ENCODE results near the gene FREM3. TPM values are rescaled to one million over a fixed set of nuclear protein-coding genes. Genes with fewer than 3 reads are reported as not detected.
A peak's percentile ranks its signal among the peaks of the same experiment; 100 is the strongest.

FREM3 gene
- polyA plus RNA-seq, 1 of the 3 experiments (the other 2 are of a cell fraction): 0.03 TPM

GRCh38 chr4:143633833-143634232, 66.6 kb downstream of the FREM3 start:
- Histone ChIP-seq H3K36me3 (replicated peaks in 1 of 2; ENCODE audit: control insufficient read depth in 1 of 2, insufficient read depth in 2 of 2, low read length in 1 of 2) (no peaks in the 10 kb centered on the region), H3K27me3 (ENCODE audit: insufficient read depth) (no peaks in the 10 kb centered on the region), H3F3A (replicated peaks; ENCODE audit: insufficient read depth) (no peaks in the 10 kb centered on the region), H3K79me2 (ENCODE audit: insufficient read depth) (no peaks in the 10 kb centered on the region), H3K9ac (no peak overlapping the region), H3K9me3 (no peaks in the 10 kb centered on the region), H3K4me3 (ENCODE audit: low read depth in 2 of 2, low read length in 1 of 2) (no peak overlapping the region), H3K4me1 (ENCODE audit: control insufficient read depth in 1 of 2, insufficient read depth in 2 of 2, low read depth in 1 of 2, low read length in 1 of 2) (no peaks in the 10 kb centered on the region), H4K20me1 (ENCODE audit: insufficient read depth) (no peaks in the 10 kb centered on the region), H3K27ac (ENCODE audit: low read depth in 2 of 2, low read length in 1 of 2) (no peak overlapping the region), H3K9me2 (no peaks in the 10 kb centered on the region), H2AFZ (ENCODE audit: low read depth) (no peak overlapping the region), H3K4me2 (no peak overlapping the region)
- DNase-seq: no peak
- TF ChIP-seq CTCF (IDR thresholded peaks at IDR 0.05) (no peak), EZH2phosphoT487 (IDR thresholded peaks at IDR 0.05; ENCODE audit: borderline replicate concordance, low read depth) (no peak), FOXM1 (IDR thresholded peaks at IDR 0.05; ENCODE audit: low read depth) (no peak)
- POLR2A ChIA-PET: no interaction called here
- CTCF ChIA-PET: no interaction called here

GRCh38 chr4:143626134-143626911, 74.2 kb downstream of the FREM3 start:
- H3F3A ChIP-seq (replicated peaks; ENCODE audit: insufficient read depth): no peaks in the 10 kb centered on the region
- H3K36me3 ChIP-seq (replicated peaks in 1 of 2; ENCODE audit: control insufficient read depth in 1 of 2, insufficient read depth in 2 of 2, low read length in 1 of 2): no peaks in the 10 kb centered on the region
- no peak overlapping the region for H3K9ac ChIP-seq
- TF ChIP-seq NFIC (IDR thresholded peaks at IDR 0.05; ENCODE audit: borderline replicate concordance): peak; percentile 26; the same call in 1 of the 2 replicates
- TF ChIP-seq RCOR1 (IDR thresholded peaks at IDR 0.05; ENCODE audit: low read length): no peak
- TF ChIP-seq MEF2A (IDR thresholded peaks at IDR 0.05; ENCODE audit: borderline replicate concordance, low read depth): no peak
- H3K9me3 ChIP-seq: no peaks in the 10 kb centered on the region
- DNase-seq: no peak
- no peaks in the 10 kb centered on the region for H3K27me3 ChIP-seq (ENCODE audit: insufficient read depth)
- 26% methylated on average over 5 of the region's 5 CpGs for WGBS (ENCODE audit: low lambda C conversion rate)
- no peak overlapping the region for H3K4me3 ChIP-seq (ENCODE audit: low read depth in 2 of 2, low read length in 1 of 2)
- CTCF ChIA-PET: interaction anchor here (0.6 to 1.1 kb wide), 2 partner anchors 11 to 25 kb away, joined by 3 read pairs; no protein-coding TSS in a partner anchor
- H3K9me2 ChIP-seq: no peaks in the 10 kb centered on the region
- no peak overlapping the region for H2AFZ ChIP-seq (ENCODE audit: low read depth)
- peak overlapping the region in 1 of 2 experiments; percentile 9; a peak in 1 of 4 replicates for H3K27ac ChIP-seq (ENCODE audit: low read depth in 2 of 2, low read length in 1 of 2)
- POLR2A ChIA-PET: no interaction called here
- no peaks in the 10 kb centered on the region for H4K20me1 ChIP-seq (ENCODE audit: insufficient read depth)
- peaks cover 0 to 7% of the 10 kb centered on the region in 2 experiments; a peak in 2 of 4 replicates for H3K4me1 ChIP-seq (ENCODE audit: control insufficient read depth in 1 of 2, insufficient read depth in 2 of 2, low read depth in 1 of 2, low read length in 1 of 2)
- no peaks in the 10 kb centered on the region for H3K79me2 ChIP-seq (ENCODE audit: insufficient read depth)
- H3K4me2 ChIP-seq: peak overlapping the region; percentile 31; the same call in 1 of the 2 replicates

- H3K9ac ChIP-seq: no peak overlapping the region
- no peaks in the 10 kb centered on the region for H3K79me2 ChIP-seq (ENCODE audit: insufficient read depth)
- H3K36me3 ChIP-seq (replicated peaks in 1 of 2; ENCODE audit: control insufficient read depth in 1 of 2, insufficient read depth in 2 of 2, low read length in 1 of 2): no peaks in the 10 kb centered on the region
- 54% methylated on average over 4 of the region's 4 CpGs for WGBS (ENCODE audit: low lambda C conversion rate)
- H3K4me2 ChIP-seq: no peak overlapping the region
- H3K9me3 ChIP-seq: no peaks in the 10 kb centered on the region
- no peaks in the 10 kb centered on the region for H3F3A ChIP-seq (replicated peaks; ENCODE audit: insufficient read depth)
- no peaks in the 10 kb centered on the region for H3K27me3 ChIP-seq (ENCODE audit: insufficient read depth)
- no peak overlapping the region for H2AFZ ChIP-seq (ENCODE audit: low read depth)
- POLR2A ChIA-PET: no interaction called here
- no peak for DNase-seq
- H4K20me1 ChIP-seq (ENCODE audit: insufficient read depth): no peaks in the 10 kb centered on the region
- H3K4me1 ChIP-seq (ENCODE audit: control insufficient read depth in 1 of 2, insufficient read depth in 2 of 2, low read depth in 1 of 2, low read length in 1 of 2): peaks cover 0 to 7% of the 10 kb centered on the region in 2 experiments; a peak in 2 of 4 replicates
- no peaks in the 10 kb centered on the region for H3K9me2 ChIP-seq
- CTCF ChIA-PET: interaction anchor here (1.1 to 1.5 kb wide), 2 partner anchors 12 to 14 kb away, joined by 3 to 4 read pairs; no protein-coding TSS in a partner anchor
- no peak overlapping the region for H3K4me3 ChIP-seq (ENCODE audit: low read depth in 2 of 2, low read length in 1 of 2)
- H3K27ac ChIP-seq (ENCODE audit: low read depth in 2 of 2, low read length in 1 of 2): no peak overlapping the region; a peak in 1 of 4 replicates
- TF ChIP-seq SMC3 (IDR thresholded peaks at IDR 0.05; ENCODE audit: low read depth, low read length) (no peak), MEF2A (IDR thresholded peaks at IDR 0.05; ENCODE audit: borderline replicate concordance, low read depth) (no peak), REST (IDR thresholded peaks at IDR 0.05; ENCODE audit: low read depth, low read length) (no peak), EP300 (IDR thresholded peaks at IDR 0.05; ENCODE audit: borderline replicate concordance in 1 of 2, low read depth in 1 of 2, low read length in 1 of 2) (no peak), RAD21 (IDR thresholded peaks at IDR 0.05; ENCODE audit: low read length) (no peak), MAX (IDR thresholded peaks at IDR 0.05; ENCODE audit: low read depth) (no peak), FOXM1 (IDR thresholded peaks at IDR 0.05; ENCODE audit: low read depth) (no peak), GABPA (IDR thresholded peaks at IDR 0.05; ENCODE audit: low read depth) (no peak), NRF1 (IDR thresholded peaks at IDR 0.05; ENCODE audit: low read depth, low read length) (no peak), YY1 (IDR thresholded peaks at IDR 0.05; ENCODE audit: low read depth) (no peak), EZH2phosphoT487 (IDR thresholded peaks at IDR 0.05; ENCODE audit: borderline replicate concordance, low read depth) (no peak)
Observed at GRCh38 chr4:143625632-143626031, 74.8 kb downstream of the FREM3 start.

Data from SK-N-SH (cell line).